Amniotic stem cell (primary cell): ENCODE data around the gene RBP5.
A peak's percentile ranks its signal among the peaks of the same experiment; 100 is the strongest.

Source experiments
- DNase-seq: peaks from one replicate; lab custom pipeline; 2025; lab: John Stamatoyannopoulos, UW

RBP5 gene

DNA sequence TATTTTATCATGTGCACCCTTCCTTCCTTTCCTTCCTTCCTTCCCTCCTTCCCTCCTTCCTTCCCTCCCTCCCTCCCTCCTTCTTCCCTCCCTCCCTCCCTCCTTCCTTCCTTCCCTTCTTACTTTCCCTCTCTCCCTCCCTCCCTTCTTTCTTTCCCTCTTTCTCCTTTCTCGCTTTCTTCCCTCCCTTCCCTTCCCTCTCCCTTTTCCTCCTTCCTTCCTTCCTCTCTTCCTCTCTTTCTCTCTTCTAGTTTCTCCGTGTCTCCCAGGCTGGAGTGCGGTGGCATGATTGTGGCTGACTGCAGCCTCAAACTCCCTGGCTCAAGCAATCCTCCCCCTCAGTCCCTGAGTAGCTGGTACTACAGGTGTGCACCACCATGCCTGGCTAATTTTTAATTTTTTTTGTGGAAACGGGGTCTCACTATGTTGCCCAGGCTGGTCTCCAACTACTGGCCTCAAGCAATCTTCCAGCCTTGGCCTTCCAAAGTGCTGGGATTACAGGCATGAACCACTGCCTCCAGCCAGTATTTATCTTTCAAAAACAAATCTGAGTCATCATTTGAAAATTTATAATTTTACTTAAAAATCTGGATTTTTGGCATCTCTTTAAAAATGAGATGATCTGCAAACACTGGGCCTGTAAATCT lies 27.5 kb downstream of the RBP5 start:
- no peak for DNase-seq

GRCh38 chr12:7100239-7100638 lies 28.4 kb downstream of the RBP5 start:
- no peak for DNase-seq

- no peak for DNase-seq
Measured at GRCh38 chr12:7099290-7099996, 29.2 kb downstream of the RBP5 start.

DNA sequence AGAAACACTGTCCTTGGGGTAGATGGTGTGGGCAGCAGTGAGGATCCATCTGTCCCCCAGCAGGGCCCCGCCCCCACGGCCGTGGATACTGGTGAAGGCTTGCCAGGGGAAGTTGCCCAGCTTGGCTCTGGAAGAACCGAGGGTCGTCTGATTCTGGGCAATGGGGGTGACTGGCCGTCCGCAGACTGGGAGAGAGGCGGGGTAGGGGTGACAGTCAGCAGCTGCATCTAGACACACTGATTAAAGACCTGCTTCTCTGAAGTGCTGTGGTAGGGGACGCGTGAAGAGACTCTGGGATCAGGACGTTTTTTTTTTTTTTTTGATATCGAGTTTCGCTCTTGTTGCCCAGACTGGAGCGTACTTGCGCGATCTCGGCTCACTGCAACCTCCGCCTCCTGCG lies 31.7 kb downstream of the RBP5 start:
- DNase-seq: no peak

- DNase-seq: no peak
Measured at GRCh38 chr12:7096006-7096932, 32.4 kb downstream of the RBP5 start.

- no peak for DNase-seq
Measured at GRCh38 chr12:7093892-7094291, 34.8 kb downstream of the RBP5 start.

DNA sequence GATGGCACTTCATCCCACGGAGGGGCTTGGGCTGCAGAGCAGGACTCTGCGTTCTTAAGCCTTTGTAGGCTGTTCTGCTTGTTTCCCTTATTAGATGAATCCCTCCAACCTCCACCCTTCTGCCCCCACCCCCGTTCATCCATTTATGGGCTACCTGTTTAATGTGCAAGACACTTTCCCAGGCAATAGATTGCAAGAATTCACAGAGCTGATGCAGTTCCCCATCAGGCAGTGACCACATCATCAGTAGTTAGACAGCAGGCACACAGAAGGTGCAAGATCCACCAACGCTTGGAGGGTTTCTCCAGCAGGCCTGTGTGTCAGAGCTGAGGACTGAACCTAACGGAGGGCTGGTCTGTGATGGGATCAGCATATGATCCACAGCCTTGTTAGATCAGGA lies 35.2 kb downstream of the RBP5 start:
- no peak for DNase-seq

GRCh38 chr12:7092986-7093460 lies 35.7 kb downstream of the RBP5 start:
- no peak for DNase-seq

- peak; percentile 30 for DNase-seq
Measured at GRCh38 chr12:7092229-7092985, 36.3 kb downstream of the RBP5 start, which contains the start of gene C1R. TSS of gene C1R (minus strand) at chr12:7092445. CDS start at chr12:7092388, 57 bp downstream.

GRCh38 chr12:7091660-7092228 lies 36.9 kb downstream of the RBP5 start:
- no peak for DNase-seq

- no peak for DNase-seq
Measured at GRCh38 chr12:7091171-7091570, 37.5 kb downstream of the RBP5 start.

DNA sequence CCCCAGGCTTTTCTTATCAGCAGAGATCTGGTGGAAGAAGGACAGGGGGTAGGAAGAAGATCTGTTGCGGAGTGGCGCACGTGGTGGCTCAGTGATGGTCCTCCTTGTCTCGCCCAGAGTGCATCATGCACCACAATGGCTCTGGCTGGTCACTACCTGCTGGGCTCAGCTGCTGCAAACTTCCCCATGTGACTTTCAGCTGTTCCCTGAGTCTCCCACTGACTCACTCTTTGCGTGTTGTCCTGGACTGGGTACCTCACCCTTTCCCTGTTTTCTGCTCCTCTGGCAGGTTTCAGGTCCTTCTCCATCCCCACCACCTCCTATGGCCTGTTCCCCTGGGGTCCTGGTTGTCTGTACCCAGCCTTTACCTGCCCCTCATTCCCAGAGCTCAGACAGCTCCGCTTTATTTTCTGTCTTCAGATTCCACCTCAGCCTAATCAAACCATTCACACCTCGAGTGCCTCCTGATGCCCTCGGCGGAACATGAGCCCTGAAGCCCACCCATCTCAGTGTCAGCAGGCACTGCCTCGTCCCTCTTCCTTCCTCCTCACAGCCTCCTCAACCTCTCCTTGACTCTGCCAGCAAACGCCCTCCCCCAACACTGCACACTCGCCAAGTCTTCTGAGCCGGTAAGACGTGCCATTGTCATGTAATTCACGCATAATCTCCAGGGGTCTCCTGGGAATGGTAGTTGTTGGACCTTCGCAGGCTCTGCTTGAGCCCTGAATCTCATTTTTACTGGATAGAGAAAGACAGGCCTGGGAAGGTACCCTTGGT lies 38.3 kb downstream of the RBP5 start:
- DNase-seq: no peak

DNA sequence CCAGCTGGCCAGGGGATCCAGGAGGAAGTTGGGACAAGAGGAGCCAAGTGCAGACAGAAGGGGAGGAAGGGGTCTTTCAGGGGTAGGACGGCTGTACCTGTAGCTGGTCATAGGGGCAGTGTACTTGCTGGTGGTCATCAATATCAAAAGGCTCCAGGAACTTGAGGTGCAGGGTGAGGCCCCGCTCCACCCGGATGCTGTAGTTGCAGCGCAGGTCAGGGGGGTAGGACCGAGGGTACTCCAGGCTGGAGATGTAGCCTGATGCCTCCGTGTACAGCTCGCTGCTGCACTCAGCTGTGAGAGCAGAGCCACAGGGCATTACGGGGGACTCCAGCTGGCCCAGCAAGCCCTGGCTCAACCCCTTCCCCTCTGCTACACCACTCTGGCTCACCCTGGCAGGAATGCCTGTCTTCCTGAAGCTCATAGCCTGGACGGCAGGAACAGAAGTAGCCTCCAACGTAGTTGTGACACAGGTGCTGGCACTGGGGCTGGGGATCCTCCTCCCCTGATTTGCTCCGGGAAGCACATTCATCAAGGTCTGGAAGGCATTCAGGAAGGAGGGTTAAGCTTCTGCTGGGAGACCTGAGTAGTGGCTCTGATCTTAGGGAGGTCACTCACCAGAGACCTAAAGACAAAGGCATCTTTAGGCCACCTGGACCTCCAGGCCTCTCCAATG lies 39.4 kb downstream of the RBP5 start:
- no peak for DNase-seq

GRCh38 chr12:7083125-7083524 lies 45.6 kb downstream of the RBP5 start:
- no peak for DNase-seq

DNA sequence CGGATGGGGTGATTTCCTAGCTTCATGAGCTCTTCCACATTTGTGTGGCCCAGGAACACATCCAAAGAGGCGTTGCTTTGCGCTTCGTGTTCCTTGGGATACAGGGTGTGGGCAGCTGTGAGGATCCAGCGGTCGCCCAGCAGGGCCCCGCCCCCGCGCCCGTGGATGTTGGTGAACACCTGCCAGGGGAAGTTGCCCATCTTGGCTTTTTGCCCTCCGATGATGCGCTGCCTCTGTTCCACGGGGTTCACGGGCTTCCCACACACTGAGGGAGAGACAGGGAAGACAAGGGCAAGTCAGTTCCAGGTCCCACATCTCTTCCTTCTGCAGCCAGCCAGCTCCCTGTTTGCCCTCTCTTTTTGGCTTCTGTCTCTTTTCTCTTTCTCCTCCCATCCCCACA lies 47.7 kb downstream of the RBP5 start:
- DNase-seq: no peak

- no peak for DNase-seq
Measured at GRCh38 chr12:7079826-7080125, 48.9 kb downstream of the RBP5 start.

- no peak for DNase-seq
Measured at GRCh38 chr12:7078163-7078562, 50.5 kb downstream of the RBP5 start.

DNA sequence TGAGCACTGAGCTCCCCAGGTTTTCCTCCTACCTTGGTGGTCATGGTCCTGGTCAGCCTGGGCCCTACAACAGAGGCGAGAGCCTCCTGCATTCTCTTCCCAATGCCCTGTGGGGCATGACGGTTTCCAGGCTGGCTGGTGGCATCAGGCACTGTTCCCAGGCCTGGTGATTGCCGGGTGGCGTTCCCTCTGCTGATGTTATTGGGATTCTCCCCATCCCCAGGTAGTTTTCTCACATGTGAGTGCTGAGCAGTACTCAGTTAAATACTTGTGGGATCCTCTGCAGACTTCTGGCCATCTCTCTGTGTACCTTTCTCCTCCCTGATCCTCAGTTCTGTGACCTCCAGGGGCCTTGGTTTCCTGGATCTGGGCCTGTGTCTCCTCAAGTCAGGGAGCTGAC lies 52.2 kb downstream of the RBP5 start:
- no peak for DNase-seq

GRCh38 chr12:7075939-7076338 lies 52.8 kb downstream of the RBP5 start:
- DNase-seq: no peak

DNA sequence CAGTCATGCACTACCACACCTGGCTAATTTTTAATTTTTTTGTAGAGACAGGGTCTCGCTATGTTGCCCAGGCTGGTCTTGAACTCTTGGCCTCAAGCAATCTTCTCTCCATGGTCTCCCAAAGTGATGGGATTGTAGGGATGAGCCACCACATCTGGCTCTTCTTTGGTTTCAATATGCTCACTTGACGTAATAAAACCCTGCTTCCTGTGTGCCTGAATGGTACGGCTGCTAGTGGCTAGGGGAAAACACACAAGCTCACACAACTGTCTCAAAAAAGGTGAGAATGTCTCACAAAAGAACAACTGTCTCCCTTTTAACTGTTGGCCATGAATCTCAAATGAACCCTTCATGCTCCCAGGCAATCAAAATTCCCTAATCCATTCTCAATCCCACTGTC lies 53.2 kb downstream of the RBP5 start:
- DNase-seq: no peak
